H54 (cell line): ENCODE results near the gene LRMDA.

Experiments
- DNase-seq: peaks from one replicate; pipeline ENCODE4 v3.0.0; 2011; ENCODE audit warnings: low spot score, mixed read lengths; ENCODE audit not compliant: insufficient read length
- FAIRE-seq: peaks from 3 replicates; lab custom pipeline; 2011; peaks lifted over from hg19 to GRCh38; lab: Jason Lieb, UNC
- POLR2A ChIP-seq: IDR thresholded peaks from 2 replicates; pipeline ENCODE4 v1.6.1; 2011; ENCODE audit warnings: low read depth, mild to moderate bottlenecking, low read length

The LRMDA gene

GRCh38 chr10:76172020-76172419, 740.6 kb downstream of the LRMDA start:
- no peak for TF ChIP-seq POLR2A
- FAIRE-seq (no peak), DNase-seq (no peak)

- no peak for DNase-seq
- no peak for FAIRE-seq
- TF ChIP-seq POLR2A = no peak
Measured at GRCh38 chr10:76175533-76176165, 744.2 kb downstream of the LRMDA start.

DNA sequence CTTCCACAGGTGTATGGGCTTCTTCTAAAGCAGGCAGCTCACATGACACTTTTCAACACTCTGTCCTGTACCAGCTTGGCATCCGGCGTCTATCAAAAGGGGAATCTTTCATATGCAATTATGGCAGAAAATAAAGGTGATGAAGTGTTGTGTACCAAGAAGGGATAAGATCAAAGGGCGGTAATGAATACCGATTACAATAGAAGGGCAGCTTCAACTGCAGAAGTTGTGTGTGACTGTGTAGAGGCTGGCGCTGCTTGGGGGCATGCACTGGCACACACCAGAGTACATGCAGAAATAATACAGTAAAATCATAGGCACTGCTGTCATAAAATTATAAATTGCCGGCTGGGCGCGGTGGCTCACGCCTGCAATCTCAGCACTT, 744.7 kb downstream of the LRMDA start:
- FAIRE-seq (no peak), DNase-seq (no peak)
- TF ChIP-seq POLR2A = no peak

DNA sequence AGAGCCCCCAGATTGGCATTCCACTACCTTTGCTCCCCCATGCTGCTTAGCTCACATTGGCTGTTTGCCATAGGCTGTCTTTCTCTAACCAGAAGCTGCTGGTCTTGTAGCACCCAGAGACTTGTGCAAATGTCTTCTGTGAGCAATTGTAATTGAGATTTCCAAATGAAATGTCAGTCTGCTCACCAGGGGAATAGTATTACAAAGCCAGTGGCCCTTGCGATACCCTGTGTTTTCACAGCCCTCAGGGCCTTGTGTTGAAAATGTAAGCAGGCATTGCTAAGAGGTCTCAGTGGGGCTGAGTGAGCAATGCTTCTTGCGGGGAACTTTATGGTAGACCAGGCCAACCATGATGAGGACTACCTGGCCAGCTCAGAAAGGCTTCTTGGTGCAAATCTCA, 746.5 kb downstream of the LRMDA start:
- no peak for TF ChIP-seq POLR2A
- DNase-seq (no peak), FAIRE-seq (no peak)

DNA sequence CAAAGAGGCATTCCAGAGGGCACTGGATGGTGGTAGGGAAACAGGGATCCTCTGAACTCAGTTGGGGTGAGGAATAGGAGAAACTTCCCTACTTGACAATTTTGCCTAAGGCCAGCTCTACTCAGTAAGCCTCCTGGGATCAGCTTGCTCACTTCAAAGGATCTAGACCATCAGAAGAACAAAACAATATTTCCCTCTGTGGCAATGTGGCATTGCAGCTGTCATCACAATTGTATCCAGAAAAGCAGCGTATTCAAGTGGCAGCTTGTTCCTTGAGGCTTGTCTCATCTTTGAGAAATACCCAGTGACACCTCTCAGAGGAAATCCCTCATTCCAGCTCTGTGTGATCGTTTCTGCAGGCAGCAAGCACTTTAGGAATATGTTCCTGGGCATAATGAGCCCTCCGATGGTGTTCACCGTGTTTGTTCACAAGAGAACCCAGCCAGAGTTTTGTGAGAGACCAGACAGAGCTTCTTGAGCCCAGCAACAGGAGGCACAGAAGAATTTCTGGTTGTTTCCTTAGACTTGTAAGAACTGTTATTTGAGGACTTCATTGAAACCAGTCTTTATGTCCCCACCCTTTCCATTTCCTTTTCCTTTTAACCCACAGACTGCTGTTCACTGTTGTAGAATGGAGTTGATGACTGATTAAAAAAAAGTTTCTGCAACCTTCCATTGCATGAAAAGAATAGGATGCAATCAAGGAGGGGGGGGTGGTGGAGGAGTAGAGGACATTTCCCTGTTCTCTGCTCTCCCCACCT, 747.3 kb downstream of the LRMDA start:
- TF ChIP-seq POLR2A = no peak
- FAIRE-seq (no peak), DNase-seq (no peak)

DNA sequence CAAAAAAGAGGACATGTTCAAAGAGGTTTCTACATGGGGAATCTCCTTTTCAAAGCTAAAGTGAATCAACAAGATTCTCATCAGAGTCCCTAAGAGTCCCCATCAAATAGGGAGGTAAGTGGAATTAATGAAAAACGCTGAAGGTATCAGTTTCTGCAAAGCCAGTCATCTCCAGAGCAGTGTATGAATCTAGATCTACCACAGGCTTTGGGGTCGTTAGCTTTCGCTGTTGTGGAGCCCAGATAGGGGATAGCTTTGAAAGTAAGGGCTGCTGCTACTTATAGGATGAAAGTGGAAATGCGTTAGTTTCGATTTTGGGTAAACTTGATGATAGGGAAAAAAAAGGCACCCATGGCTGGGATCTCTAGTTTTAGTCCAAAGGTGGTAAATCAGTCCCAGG, 748.4 kb downstream of the LRMDA start:
- DNase-seq (no peak), FAIRE-seq (no peak)
- no peak for TF ChIP-seq POLR2A

- FAIRE-seq (no peak), DNase-seq (no peak)
- no peak for TF ChIP-seq POLR2A
Measured at GRCh38 chr10:76184647-76185046, 753.2 kb downstream of the LRMDA start.

DNA sequence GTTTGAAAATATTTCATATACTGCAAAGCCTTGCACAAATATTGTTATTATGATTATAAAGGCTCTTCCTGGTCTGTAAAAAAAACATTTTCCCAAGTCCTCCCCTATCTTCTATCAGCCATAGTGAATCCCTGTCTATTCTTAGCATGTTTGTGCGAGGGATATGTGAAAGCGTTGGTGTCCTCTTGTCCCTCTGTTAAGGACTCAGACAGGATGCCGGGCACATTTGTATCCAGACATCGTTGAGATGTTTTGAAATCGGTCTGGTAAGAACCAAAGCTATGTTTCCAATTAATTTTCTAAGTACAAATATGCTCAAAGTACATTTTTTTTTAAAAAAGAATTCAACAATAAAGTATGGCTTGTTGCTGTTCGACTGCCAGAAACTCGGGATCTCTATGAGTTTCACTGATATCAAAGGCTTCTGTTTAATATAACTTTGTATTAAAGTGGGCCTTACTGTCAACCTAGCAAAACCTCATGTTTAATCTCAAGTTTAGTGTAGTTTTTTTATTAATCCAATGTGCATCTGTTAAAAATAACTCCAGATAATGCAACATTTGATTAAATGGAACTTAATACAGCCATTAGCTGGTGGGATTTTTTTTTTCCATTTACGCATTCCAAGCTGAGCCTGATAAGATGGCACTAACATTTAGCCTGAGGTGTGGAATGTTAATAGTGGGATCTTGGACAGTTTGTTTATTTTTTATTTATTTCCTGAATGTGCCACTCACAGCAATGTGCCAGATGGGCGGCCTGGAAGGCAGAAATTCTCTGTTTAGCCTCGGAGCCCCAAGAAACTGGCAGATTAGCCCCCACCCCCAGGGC, 754.3 kb downstream of the LRMDA start:
- FAIRE-seq (no peak), DNase-seq (no peak)

GRCh38 chr10:76188216-76188615, 756.8 kb downstream of the LRMDA start:
- FAIRE-seq (no peak), DNase-seq (no peak)
- TF ChIP-seq POLR2A = no peak

More for the DNA sequence above, 754.3 kb downstream of the LRMDA start:
- no peak for TF ChIP-seq POLR2A

DNA sequence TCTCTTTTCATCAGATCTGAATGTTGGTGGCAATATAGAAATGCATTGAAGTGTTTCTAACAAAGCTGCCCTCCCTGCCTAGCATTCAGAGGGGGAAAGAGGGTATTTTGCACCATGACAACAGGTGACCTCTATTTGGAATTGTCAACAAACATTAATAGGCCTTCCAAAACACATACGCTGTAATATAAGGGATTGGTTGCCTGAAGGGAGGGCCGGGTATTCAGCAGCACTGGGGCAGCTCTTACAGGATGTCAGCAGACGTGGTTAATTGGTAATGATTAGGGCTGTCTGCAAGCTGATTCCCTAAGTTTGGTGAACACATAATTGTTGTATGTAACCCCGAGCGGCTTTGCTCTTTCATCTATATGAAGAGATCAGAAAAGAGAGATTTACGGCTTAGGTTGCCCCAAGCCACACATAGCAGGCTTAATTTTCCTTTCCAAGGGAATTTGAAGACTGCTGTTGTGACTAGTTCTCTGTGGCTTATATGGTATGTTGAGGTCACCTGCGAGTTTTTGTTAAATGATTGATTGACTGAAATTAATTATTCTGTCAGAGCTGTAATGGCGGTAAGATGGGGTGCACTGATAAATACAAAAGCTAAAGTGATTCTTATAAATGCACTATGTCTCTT, 759.3 kb downstream of the LRMDA start:
- TF ChIP-seq POLR2A = no peak
- FAIRE-seq (no peak), DNase-seq (no peak)

GRCh38 chr10:76191336-76191735, 759.9 kb downstream of the LRMDA start:
- FAIRE-seq (no peak), DNase-seq (no peak)
- TF ChIP-seq POLR2A = no peak

DNA sequence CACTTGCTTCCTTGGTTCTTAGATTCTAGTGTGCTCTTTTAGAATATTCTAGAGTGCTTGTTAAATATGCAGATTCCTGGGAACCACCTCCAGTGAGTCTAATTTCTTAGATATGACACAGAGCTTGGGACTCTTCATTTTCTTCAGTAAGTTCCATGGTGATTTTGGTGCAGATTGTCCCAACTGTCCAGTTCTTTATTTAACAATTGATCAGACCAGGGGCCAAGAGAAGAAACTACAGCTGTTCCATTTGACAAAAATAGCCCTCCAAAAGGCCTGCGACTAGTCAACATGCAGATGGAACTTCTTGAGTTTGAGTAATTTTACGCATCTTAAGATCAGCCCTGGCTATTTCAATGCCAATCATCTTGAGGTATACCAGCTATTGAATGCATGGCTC, 760.7 kb downstream of the LRMDA start:
- FAIRE-seq (no peak), DNase-seq (no peak)
- no peak for TF ChIP-seq POLR2A

DNA sequence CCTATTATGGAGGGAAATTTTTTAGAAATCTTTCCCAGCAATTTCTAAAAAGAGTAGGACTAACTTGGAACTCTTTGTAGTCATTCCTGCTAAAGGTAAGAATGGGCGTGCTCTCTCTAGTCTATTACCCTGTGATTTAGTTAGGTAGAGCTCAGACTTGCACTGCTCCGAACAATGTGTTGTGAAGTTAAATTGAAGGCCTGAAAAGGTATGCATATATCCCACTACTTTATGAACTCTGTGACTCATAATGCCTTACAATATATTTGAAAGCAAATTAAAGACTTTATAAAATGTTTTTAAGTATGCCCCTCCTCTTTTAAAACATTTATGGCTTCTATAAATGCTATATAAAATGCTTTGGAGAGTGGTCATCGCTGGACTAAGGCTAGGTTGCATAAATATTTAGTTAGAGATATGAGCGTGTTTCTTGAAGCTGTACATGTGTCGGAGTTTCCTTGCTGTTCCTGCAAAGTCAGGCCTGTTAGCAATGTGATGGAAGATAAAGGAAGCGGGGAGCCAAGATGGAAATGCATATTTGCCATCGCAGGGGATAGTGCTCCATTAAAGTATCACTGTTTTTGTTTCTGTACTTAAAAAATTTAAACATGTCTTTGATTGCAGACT, 761.4 kb downstream of the LRMDA start:
- FAIRE-seq (no peak), DNase-seq (no peak)
- no peak for TF ChIP-seq POLR2A
